H1 (cell line): Measurements from ENCODE around the gene PFN2. TPM values are rescaled to one million over a fixed set of nuclear protein-coding genes. Genes with fewer than 3 reads are reported as not detected.

Experiments used
- ASH2L ChIP-seq: fragments of 200-600, 300-600 bp; sonication (generic); IDR thresholded peaks from one replicate; pipeline ENCODE4 v1.7.1; 2017; ENCODE audit warnings: low read length
- CREB1 ChIP-seq: IDR thresholded peaks from 2 replicates; pipeline ENCODE4 v1.6.1; 2012; ENCODE audit warnings: inconsistent platforms
- CTBP2 ChIP-seq: IDR thresholded peaks from 2 replicates; pipeline ENCODE4 v1.7.0; 2011; ENCODE audit warnings: borderline replicate concordance, mild to moderate bottlenecking, moderate library complexity, mixed read lengths, low read length; ENCODE audit not compliant: insufficient read depth, insufficient read length
- CTCF ChIP-seq, 3 experiments: IDR thresholded peaks; 1 replicate in 2 of 3; 2 replicates in 1 of 3; pipeline versions ENCODE4 v1.5.1 to v1.6.1; 2011; ENCODE audit warnings: low read length in 3 of 3, mild to moderate bottlenecking in 3 of 3, inconsistent platforms in 2 of 3, low read depth in 1 of 3, moderate library complexity in 1 of 3; ENCODE audit not compliant: insufficient read depth in 1 of 3; ENCODE audit errors: control extremely low read depth in 1 of 3
- EGR1 ChIP-seq: IDR thresholded peaks from 2 replicates; pipeline ENCODE4 v1.6.1; 2011; ENCODE audit warnings: low read depth, low read length, borderline replicate concordance
- EZH2 ChIP-seq: fragments of 200-600 bp; sonication (generic); IDR thresholded peaks from 2 replicates; pipeline ENCODE4 v1.7.1; 2012; ENCODE audit warnings: low read depth, mild to moderate bottlenecking, moderate library complexity, low read length, inconsistent platforms; ENCODE audit not compliant: severe bottlenecking
- HDAC2 ChIP-seq, 2 experiments: fragments of 300-600 bp in 1 of 2; sonication (generic) in 1 of 2; IDR thresholded peaks; 2 replicates each; pipeline ENCODE4 v1.6.1; 2011 to 2012; ENCODE audit warnings: low read depth in 2 of 2, low read length in 2 of 2, mild to moderate bottlenecking in 2 of 2, moderate library complexity in 2 of 2, borderline replicate concordance in 1 of 2, inconsistent platforms in 1 of 2
- JUND ChIP-seq: IDR thresholded peaks from 2 replicates; pipeline ENCODE4 v1.6.1; 2011; ENCODE audit warnings: mild to moderate bottlenecking, improper control_type of control experiment, low read length
- MAFK ChIP-seq: IDR thresholded peaks from 2 replicates; pipeline ENCODE4 v1.6.1; 2012; ENCODE audit warnings: low read depth, mild to moderate bottlenecking, improper control_type of control experiment, low read length
- NANOG ChIP-seq: IDR thresholded peaks from 2 replicates; pipeline ENCODE4 v1.6.1; 2011; ENCODE audit warnings: low read length, low read depth, mild to moderate bottlenecking, inconsistent platforms; ENCODE audit not compliant: insufficient read depth, poor library complexity, severe bottlenecking
- POU5F1 ChIP-seq: IDR thresholded peaks from 2 replicates; pipeline ENCODE4 v1.6.1; 2011; ENCODE audit warnings: low read depth, mild to moderate bottlenecking, low read length, moderate library complexity
- RAD21 ChIP-seq, 2 experiments: IDR thresholded peaks in 1 of 2; conservative IDR thresholded peaks in 1 of 2; 2 replicates each; pipeline ENCODE4 v1.6.1; 2011; ENCODE audit warnings: low read depth in 2 of 2, low read length in 2 of 2, improper control_type of control experiment in 1 of 2, inconsistent platforms in 1 of 2, mild to moderate bottlenecking in 1 of 2, moderate library complexity in 1 of 2
- SIX5 ChIP-seq: IDR thresholded peaks from 2 replicates; pipeline ENCODE4 v1.6.1; 2011; ENCODE audit warnings: mild to moderate bottlenecking, low read depth, low read length
- SP2 ChIP-seq: IDR thresholded peaks from 2 replicates; pipeline ENCODE4 v1.6.1; 2012; ENCODE audit warnings: mild to moderate bottlenecking, low read length, inconsistent platforms
- SP4 ChIP-seq: IDR thresholded peaks from 2 replicates; pipeline ENCODE4 v1.6.1; 2012; ENCODE audit warnings: low read length, inconsistent platforms
- SRF ChIP-seq: IDR thresholded peaks from 2 replicates; pipeline ENCODE4 v1.6.1; 2011; ENCODE audit warnings: mild to moderate bottlenecking, low read depth, low read length, moderate library complexity
- TBP ChIP-seq: IDR thresholded peaks from 2 replicates; pipeline ENCODE4 v1.6.1; 2011; ENCODE audit warnings: low read depth, low read length, improper control_type of control experiment
- TCF12 ChIP-seq: IDR thresholded peaks from 2 replicates; pipeline ENCODE4 v1.6.1; 2011; ENCODE audit warnings: low read depth, mild to moderate bottlenecking, low read length
- TEAD4 ChIP-seq: IDR thresholded peaks from 2 replicates; pipeline ENCODE4 v1.6.1; 2012; ENCODE audit warnings: low read depth, low read length, inconsistent platforms, mixed read lengths
- USF2 ChIP-seq: IDR thresholded peaks from 2 replicates; pipeline ENCODE4 v1.6.1; 2011; ENCODE audit warnings: low read length, improper control_type of control experiment
- polyA plus RNA-seq, 7 experiments: library from polyadenylated mRNA; depleted of rRNA in 3 of 7; stranded (reverse) in 5 of 7; unstranded in 2 of 7; fragments of >200 nt in 5 of 7; fragments of 200-250 nt in 2 of 7; gene quantifications; 1 replicate in 5 of 7; 2 replicates in 1 of 7; 4 replicates in 1 of 7; pipeline versions ENCODE4 v1.2.1 to v1.2.3, GENCODE V29; 2011 to 2013; ENCODE audit warnings: missing spikeins in 2 of 7, mixed read lengths in 2 of 7
- total RNA-seq: library from RNA; stranded (reverse); fragmentation: NEBNext Ultra II Directional; extraction: Animal tissue kit (Norgen Biotek cat#: 25700); gene quantifications from 2 replicates; pipeline ENCODE4 v1.2.1, GENCODE V29; 2021

The PFN2 gene
- total and polyA plus RNA-seq, 2 of the 8 experiments (the other 6 are each of a cell fraction or from before 2014, with no cell fraction given), result 175 to 311 TPM

- peak; percentile 45 to 86 (median 83) for TF ChIP-seq CTCF (IDR thresholded peaks at IDR 0.05; ENCODE audit: control extremely low read depth in 1 of 3, insufficient read depth in 1 of 3, low read depth in 1 of 3, low read length in 3 of 3)
- TF ChIP-seq TCF12, result no peak
- TF ChIP-seq SP2, result no peak
- no peak for TF ChIP-seq ASH2L
- TF ChIP-seq HDAC2 (IDR thresholded peaks at IDR 0.05; ENCODE audit: borderline replicate concordance in 1 of 2, low read depth in 2 of 2, low read length in 2 of 2), result peak in 1 of 2 experiments; percentile 82; a peak in 2 of 4 replicates
- no peak for TF ChIP-seq USF2
- no peak for TF ChIP-seq EGR1
- TF ChIP-seq CREB1, result no peak
- TF ChIP-seq CTBP2, result no peak
- TF ChIP-seq SRF, result no peak
- TF ChIP-seq SIX5, result no peak
- no peak for TF ChIP-seq SP4
- TF ChIP-seq TBP, result no peak
- no peak for TF ChIP-seq EZH2
- TF ChIP-seq JUND, result 0 out of 2 replicates have a peak, but pooled peaks have one; percentile 11
- TF ChIP-seq RAD21 (IDR thresholded peaks at IDR 0.05 in 1 of 2, conservative IDR thresholded peaks at IDR 0.05 in 1 of 2; ENCODE audit: low read depth in 2 of 2, low read length in 2 of 2), result peak; percentile 98
- no peak for TF ChIP-seq MAFK
- no peak for TF ChIP-seq POU5F1
- peak; percentile 95 for TF ChIP-seq TEAD4
- no peak for TF ChIP-seq NANOG
Measured at GRCh38 chr3:149936812-149937230, 33.9 kb downstream of the PFN2 start (continued).
